HG02943 (cell line): ENCODE data around the gene ODF2L.

ENCODE experiments used
- ATAC-seq: cut with Tn5 transposase; IDR thresholded peaks from one replicate; pipeline ENCODE4 v1.9.1; 2021; ENCODE audit warnings: mild to moderate bottlenecking, low read depth, moderate library complexity; ENCODE audit not compliant: unreplicated experiment

Gene ODF2L

GRCh38 chr1:86324130-86324822 lies 71.8 kb downstream of the ODF2L start:
- ATAC-seq, result no peak

GRCh38 chr1:86322241-86322640 lies 73.9 kb downstream of the ODF2L start:
- ATAC-seq, result no peak

GRCh38 chr1:86318436-86318835 lies 77.7 kb downstream of the ODF2L start:
- no peak for ATAC-seq

DNA sequence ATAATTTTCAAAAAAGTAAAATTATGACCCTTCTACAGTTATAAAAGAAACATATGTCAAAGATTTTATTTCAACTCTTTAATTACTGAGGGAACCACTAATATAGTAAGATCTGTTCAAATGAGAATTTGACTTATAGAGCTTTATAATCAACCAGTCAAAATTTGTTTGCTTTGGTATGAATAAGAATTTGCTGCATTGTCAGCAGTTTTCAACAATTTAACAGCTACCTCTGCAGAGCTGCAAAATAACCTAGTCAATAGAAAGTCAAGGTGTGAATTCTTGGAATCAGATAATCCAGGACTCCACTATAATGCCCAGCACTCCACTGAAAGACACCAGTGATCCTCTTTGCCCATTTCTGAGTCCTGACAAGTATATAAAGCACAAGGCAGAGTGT lies 78.2 kb downstream of the ODF2L start:
- ATAC-seq, result no peak

DNA sequence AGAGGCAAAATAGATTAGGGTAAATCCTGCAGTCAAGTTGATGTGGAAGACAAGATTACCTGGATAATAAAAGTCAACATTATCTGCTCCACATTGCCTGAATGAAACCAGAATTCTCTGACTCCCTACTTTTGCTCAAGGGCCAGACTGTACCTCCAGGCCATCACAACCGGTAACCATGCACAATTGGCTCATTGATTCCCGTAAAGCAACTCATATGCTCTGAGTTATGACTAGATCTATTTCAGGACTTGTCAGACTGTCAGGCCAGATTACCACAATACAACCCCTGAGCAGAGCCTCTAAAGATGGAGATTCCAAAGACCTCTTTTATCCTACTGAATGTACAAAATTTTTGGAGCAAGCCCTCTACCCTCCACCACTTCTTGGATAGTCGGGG lies 90.4 kb downstream of the ODF2L start:
- ATAC-seq, result no peak

DNA sequence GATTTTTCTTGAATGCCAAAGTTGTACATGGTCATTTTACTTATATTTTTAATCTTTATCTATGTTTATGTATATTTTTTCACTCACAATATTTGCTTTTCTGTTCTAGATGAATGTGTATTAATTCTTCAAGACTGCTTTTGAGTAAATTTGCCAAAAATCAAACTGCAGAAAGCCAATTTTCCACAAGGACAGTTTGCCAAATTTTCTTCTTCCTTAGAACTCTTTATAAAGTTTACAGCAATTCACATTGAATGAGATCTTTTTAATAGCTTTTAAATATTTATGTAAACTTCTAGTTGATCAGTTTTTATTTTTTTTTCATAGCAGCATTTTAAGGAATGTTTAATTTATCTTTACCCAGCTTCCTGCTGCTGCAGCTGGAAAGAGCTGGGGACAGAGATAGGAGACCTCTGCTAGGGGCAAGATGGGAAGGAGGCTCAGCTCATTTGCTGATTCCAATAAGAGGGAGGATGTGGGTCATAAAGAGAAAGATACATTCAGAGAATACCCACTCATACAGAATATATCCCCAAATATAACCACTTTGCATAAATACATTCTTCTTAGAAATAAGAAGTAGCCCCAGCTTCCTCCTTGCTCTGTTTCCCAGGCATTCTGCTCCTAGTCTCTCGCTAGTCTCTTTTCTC lies 93.0 kb downstream of the ODF2L start:
- ATAC-seq, result no peak
